A549 (cell line): ENCODE measurements around the gene ATP8A1. TPM values are rescaled to one million over a fixed set of nuclear protein-coding genes. Genes with fewer than 3 reads are reported as not detected.

Experiments used
- ATAC-seq, 2 experiments: fragments of 200-7000 bp in 1 of 2; fragments of >200 bp in 1 of 2; cut with Nextera tagmentation in 1 of 2; cut with Tn5 transposase in 1 of 2; 3 replicates each; pipeline versions ENCODE4 v1.8.0 to v1.9.1; 2018 to 2020; ENCODE audit warnings: mild to moderate bottlenecking in 1 of 2, moderate library complexity in 1 of 2
- CTCF ChIA-PET: fragments of 300-600 bp; sonication (Branson Sonifier 250); formaldehyde crosslinking; extraction: SDS; loops from one replicate; lab custom pipeline; 2021; ENCODE audit warnings: antibody characterized with exemption, inconsistent platforms; lab: Yijun Ruan, JAX
- POLR2A ChIA-PET: fragments of 350-600 bp; formaldehyde crosslinking; extraction: SDS; loops from one replicate; lab custom pipeline; 2021; ENCODE audit warnings: antibody characterized with exemption, inconsistent platforms; lab: Yijun Ruan, JAX
- DNase-seq, 2 experiments: peaks; one replicate each; pipeline versions ENCODE4 v3.0.0 to v3.0.0-alpha.2; 2011 to 2016; ENCODE audit warnings: low read depth in 1 of 2, low spot score in 1 of 2
- FAIRE-seq: peaks from 2 replicates; lab custom pipeline; 2011; peaks lifted over from hg19 to GRCh38; lab: Jason Lieb, UNC
- H3K27ac ChIP-seq, 2 experiments: fragments of >200 bp; sonication (Bioruptor Twin); formaldehyde crosslinking; 3 replicates each; pipeline ENCODE4 v1.5.1; 2016 to 2017
- H3K4me1 ChIP-seq: fragments of >200 bp; sonication (Bioruptor Twin); formaldehyde crosslinking; 3 replicates; pipeline ENCODE4 v1.6.1; 2016
- H3K4me2 ChIP-seq: fragments of >200 bp; sonication (Bioruptor Twin); formaldehyde crosslinking; 3 replicates; pipeline ENCODE4 v1.6.1; 2016
- H3K4me3 ChIP-seq: fragments of >200 bp; sonication (Bioruptor Twin); formaldehyde crosslinking; 3 replicates; pipeline ENCODE4 v1.5.1; 2016
- H3K9me3 ChIP-seq: fragments of >200 bp; sonication (Bioruptor Twin); formaldehyde crosslinking; 3 replicates; pipeline ENCODE4 v1.6.1; 2016
- CHD4 ChIP-seq: fragments of 200-600 bp; sonication (generic); IDR thresholded peaks from 2 replicates; pipeline ENCODE4 v1.6.1; 2016; ENCODE audit warnings: antibody characterized with exemption, mild to moderate bottlenecking, borderline replicate concordance
- EHF ChIP-seq: fragments of 250-450 bp; sonication (Bioruptor Pico); IDR thresholded peaks from 2 replicates; pipeline ENCODE4 v1.5.0; 2020; ENCODE audit warnings: mild to moderate bottlenecking
- EHMT2 ChIP-seq: fragments of 200-600 bp; sonication (generic); IDR thresholded peaks from 2 replicates; pipeline ENCODE4 v1.6.1; 2016; ENCODE audit warnings: antibody characterized with exemption, low read depth, mild to moderate bottlenecking, moderate library complexity
- FOSL2 ChIP-seq, 2 experiments: fragments of 450-650 bp in 1 of 2; fragments of >200 bp in 1 of 2; sonication (Bioruptor Twin) in 1 of 2; formaldehyde crosslinking; IDR thresholded peaks; 2 replicates each; pipeline versions ENCODE4 v1.5.0 to v1.6.1; 2016 to 2020; ENCODE audit warnings: mild to moderate bottlenecking in 1 of 2, moderate library complexity in 1 of 2
- GATA3 ChIP-seq: IDR thresholded peaks from 2 replicates; pipeline ENCODE4 v1.6.1; 2012; ENCODE audit warnings: borderline replicate concordance
- HEYL ChIP-seq: fragments of 250-450 bp; sonication (Bioruptor Pico); IDR thresholded peaks from 2 replicates; pipeline ENCODE4 v1.8.0; 2021; ENCODE audit warnings: mild to moderate bottlenecking, moderate library complexity
- HOXA7 ChIP-seq: fragments of 250-450 bp; sonication (Bioruptor Pico); IDR thresholded peaks from 2 replicates; pipeline ENCODE4 v1.5.0; 2020; ENCODE audit warnings: mild to moderate bottlenecking, moderate library complexity
- HOXB5 ChIP-seq: fragments of 250-450 bp; sonication (Bioruptor Pico); IDR thresholded peaks from 2 replicates; pipeline ENCODE4 v1.5.0; 2020; ENCODE audit warnings: mild to moderate bottlenecking, moderate library complexity
- JUNB ChIP-seq: fragments of >200 bp; sonication (Bioruptor Twin); formaldehyde crosslinking; IDR thresholded peaks from 2 replicates; pipeline ENCODE4 v1.6.1; 2016
- MAFK ChIP-seq: fragments of 450-650 bp; IDR thresholded peaks from 2 replicates; pipeline ENCODE4 v1.6.1; 2014; ENCODE audit not compliant: partially characterized antibody
- MAZ ChIP-seq: fragments of 150-350 bp; IDR thresholded peaks from 2 replicates; pipeline ENCODE4 v1.6.1; 2014; ENCODE audit warnings: antibody characterized with exemption, low read depth, low read length, borderline replicate concordance
- MYC ChIP-seq: IDR thresholded peaks from 2 replicates; pipeline ENCODE4 v1.6.1; 2012; ENCODE audit warnings: mild to moderate bottlenecking, inconsistent platforms, low read length, improper control_type of control experiment, borderline replicate concordance
- NFE2L2 ChIP-seq: fragments of 150-350 bp; conservative IDR thresholded peaks from 2 replicates; pipeline ENCODE4 v1.6.1; 2014; ENCODE audit warnings: low read length
- NPAS2 ChIP-seq: fragments of 250-450 bp; sonication (Bioruptor Pico); IDR thresholded peaks from 2 replicates; pipeline ENCODE4 v1.8.0; 2022; ENCODE audit warnings: mild to moderate bottlenecking, moderate library complexity, borderline replicate concordance
- PHF8 ChIP-seq: fragments of 200-600 bp; sonication (generic); IDR thresholded peaks from 2 replicates; pipeline ENCODE4 v1.6.1; 2016; ENCODE audit warnings: low read depth, mild to moderate bottlenecking, antibody characterized with exemption, moderate library complexity, borderline replicate concordance
- POLR2A ChIP-seq: IDR thresholded peaks from 2 replicates; pipeline ENCODE4 v1.6.1; 2012; ENCODE audit warnings: mild to moderate bottlenecking, low read length
- POLR2AphosphoS2 ChIP-seq: conservative IDR thresholded peaks from 2 replicates; pipeline ENCODE4 v1.6.1; 2012; ENCODE audit warnings: low read length, improper control_type of control experiment, inconsistent platforms
- RARB ChIP-seq: fragments of 250-450 bp; sonication (Bioruptor Pico); IDR thresholded peaks from 2 replicates; pipeline ENCODE4 v1.8.0; 2021; ENCODE audit warnings: mild to moderate bottlenecking, moderate library complexity
- RNF2 ChIP-seq: fragments of 200-600 bp; sonication (generic); IDR thresholded peaks from 2 replicates; pipeline ENCODE4 v1.6.1; 2016; ENCODE audit warnings: low read depth, mild to moderate bottlenecking, antibody characterized with exemption, moderate library complexity, borderline replicate concordance
- SMC3 ChIP-seq: fragments of >200 bp; sonication (Bioruptor Twin); formaldehyde crosslinking; IDR thresholded peaks from 3 replicates; pipeline ENCODE4 v1.6.1; 2018; ENCODE audit warnings: inconsistent platforms
- TFCP2L1 ChIP-seq: fragments of 250-450 bp; sonication (Bioruptor Pico); IDR thresholded peaks from 2 replicates; pipeline ENCODE4 v1.5.0; 2021; ENCODE audit warnings: mild to moderate bottlenecking
- TP53 ChIP-seq: fragments of 250-450 bp; sonication (Bioruptor Pico); IDR thresholded peaks from 2 replicates; pipeline ENCODE4 v1.5.0; 2021; ENCODE audit warnings: mild to moderate bottlenecking, moderate library complexity
- ZFP36 ChIP-seq: fragments of 450-650 bp; IDR thresholded peaks from 2 replicates; pipeline ENCODE4 v1.6.1; 2014; ENCODE audit warnings: borderline replicate concordance; ENCODE audit not compliant: partially characterized antibody
- WGBS: methylation state at CpG from one replicate; pipeline ENCODE4 v1.1.6; 2017; ENCODE audit errors: missing lambda C conversion rate; 5-methylcytosine and 5-hydroxymethylcytosine counted together
- polyA plus RNA-seq, 4 experiments: library from polyadenylated mRNA; depleted of rRNA in 3 of 4; stranded (reverse); fragments of >200 nt; fragmentation: RNase III in 1 of 4; extraction: RNeasy Plus Mini Kit Qiagen cat#74134 plus additional on column Dnase treatment in 1 of 4; gene quantifications; 2 replicates in 3 of 4; 3 replicates in 1 of 4; pipeline ENCODE4 v1.2.3, GENCODE V29; 2011 to 2017
- TF ChIP-seq, protein P1 (sequence below): fragments of 200-600 bp; sonication (generic); IDR thresholded peaks from 2 replicates; pipeline ENCODE4 v1.6.1; 2016; ENCODE audit warnings: antibody characterized with exemption, mild to moderate bottlenecking, moderate library complexity
- TF ChIP-seq, protein P2 (sequence below): IDR thresholded peaks from 2 replicates; pipeline ENCODE4 v1.6.1; 2012
- TF ChIP-seq, protein P3 (sequence below): fragments of >200 bp; sonication (Bioruptor Twin); formaldehyde crosslinking; IDR thresholded peaks from 2 replicates; pipeline ENCODE4 v1.6.1; 2016
- TF ChIP-seq, protein P4 (sequence below): fragments of 250-450 bp; sonication (Bioruptor Pico); IDR thresholded peaks from 2 replicates; pipeline ENCODE4 v1.5.0; 2020; ENCODE audit warnings: low read depth, mild to moderate bottlenecking, moderate library complexity
- TF ChIP-seq, protein P5 (sequence below): fragments of 150-350 bp; IDR thresholded peaks from 2 replicates; pipeline ENCODE4 v1.6.1; 2014; ENCODE audit warnings: low read depth, mild to moderate bottlenecking, low read length

The ATP8A1 gene
- polyA plus RNA-seq, 2 of the 4 experiments (the other 2 are of a cell fraction), result 0.06 to 0.25 TPM

DNA sequence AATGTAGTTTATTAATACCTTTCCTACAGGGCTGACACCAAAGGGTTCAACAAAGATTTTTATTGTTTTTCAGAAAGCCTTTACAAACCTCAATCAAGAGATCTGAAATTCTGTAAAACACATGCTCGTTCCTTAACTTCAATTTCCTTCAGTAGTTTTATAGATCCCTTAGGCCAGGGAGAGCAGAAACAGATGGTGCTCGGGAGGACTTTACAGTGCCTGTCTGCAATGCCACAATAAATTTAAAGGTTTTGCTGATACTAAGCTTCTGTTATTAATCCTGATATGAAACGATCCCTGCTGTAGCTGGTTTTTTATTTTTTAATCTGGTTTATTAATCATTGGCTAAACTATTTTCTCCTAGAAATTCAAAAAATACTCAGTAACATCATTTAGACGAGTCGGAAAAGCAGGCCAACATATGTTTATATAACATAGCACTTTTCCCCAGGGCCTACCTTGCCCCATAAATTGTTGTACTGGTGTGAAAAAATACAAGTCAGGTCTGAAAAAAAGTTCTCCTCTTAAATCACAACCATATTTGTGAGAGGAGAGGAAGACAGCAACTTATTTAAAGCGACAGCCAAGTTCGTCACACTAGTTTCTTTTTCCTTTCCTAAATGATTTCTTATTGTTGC, 219.9 kb downstream of the ATP8A1 start:
- no peak for FAIRE-seq
- 58% methylated on average over 7 of the region's 7 CpGs for WGBS
- TF ChIP-seq ZFP36 (no peak), FOSL2 (IDR thresholded peaks at IDR 0.05) (no peak), FOSL2 (CRISPR knock-in tag; IDR thresholded peaks at IDR 0.05) (no peak), HEYL (CRISPR knock-in tag) (no peak), GATA3 (no peak), RNF2 (no peak), MAZ (no peak), HOXA7 (no peak), EHMT2 (no peak), POLR2A (no peak), TFCP2L1 (CRISPR knock-in tag) (no peak), TP53 (CRISPR knock-in tag) (no peak), RARB (no peak), HOXB5 (CRISPR knock-in tag) (no peak), MYC (no peak), CHD4 (no peak)
- TF ChIP-seq, protein P1, sequence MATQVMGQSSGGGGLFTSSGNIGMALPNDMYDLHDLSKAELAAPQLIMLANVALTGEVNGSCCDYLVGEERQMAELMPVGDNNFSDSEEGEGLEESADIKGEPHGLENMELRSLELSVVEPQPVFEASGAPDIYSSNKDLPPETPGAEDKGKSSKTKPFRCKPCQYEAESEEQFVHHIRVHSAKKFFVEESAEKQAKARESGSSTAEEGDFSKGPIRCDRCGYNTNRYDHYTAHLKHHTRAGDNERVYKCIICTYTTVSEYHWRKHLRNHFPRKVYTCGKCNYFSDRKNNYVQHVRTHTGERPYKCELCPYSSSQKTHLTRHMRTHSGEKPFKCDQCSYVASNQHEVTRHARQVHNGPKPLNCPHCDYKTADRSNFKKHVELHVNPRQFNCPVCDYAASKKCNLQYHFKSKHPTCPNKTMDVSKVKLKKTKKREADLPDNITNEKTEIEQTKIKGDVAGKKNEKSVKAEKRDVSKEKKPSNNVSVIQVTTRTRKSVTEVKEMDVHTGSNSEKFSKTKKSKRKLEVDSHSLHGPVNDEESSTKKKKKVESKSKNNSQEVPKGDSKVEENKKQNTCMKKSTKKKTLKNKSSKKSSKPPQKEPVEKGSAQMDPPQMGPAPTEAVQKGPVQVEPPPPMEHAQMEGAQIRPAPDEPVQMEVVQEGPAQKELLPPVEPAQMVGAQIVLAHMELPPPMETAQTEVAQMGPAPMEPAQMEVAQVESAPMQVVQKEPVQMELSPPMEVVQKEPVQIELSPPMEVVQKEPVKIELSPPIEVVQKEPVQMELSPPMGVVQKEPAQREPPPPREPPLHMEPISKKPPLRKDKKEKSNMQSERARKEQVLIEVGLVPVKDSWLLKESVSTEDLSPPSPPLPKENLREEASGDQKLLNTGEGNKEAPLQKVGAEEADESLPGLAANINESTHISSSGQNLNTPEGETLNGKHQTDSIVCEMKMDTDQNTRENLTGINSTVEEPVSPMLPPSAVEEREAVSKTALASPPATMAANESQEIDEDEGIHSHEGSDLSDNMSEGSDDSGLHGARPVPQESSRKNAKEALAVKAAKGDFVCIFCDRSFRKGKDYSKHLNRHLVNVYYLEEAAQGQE, result no peak
- TF ChIP-seq, protein P2, sequence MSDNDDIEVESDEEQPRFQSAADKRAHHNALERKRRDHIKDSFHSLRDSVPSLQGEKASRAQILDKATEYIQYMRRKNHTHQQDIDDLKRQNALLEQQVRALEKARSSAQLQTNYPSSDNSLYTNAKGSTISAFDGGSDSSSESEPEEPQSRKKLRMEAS, result no peak

DNA sequence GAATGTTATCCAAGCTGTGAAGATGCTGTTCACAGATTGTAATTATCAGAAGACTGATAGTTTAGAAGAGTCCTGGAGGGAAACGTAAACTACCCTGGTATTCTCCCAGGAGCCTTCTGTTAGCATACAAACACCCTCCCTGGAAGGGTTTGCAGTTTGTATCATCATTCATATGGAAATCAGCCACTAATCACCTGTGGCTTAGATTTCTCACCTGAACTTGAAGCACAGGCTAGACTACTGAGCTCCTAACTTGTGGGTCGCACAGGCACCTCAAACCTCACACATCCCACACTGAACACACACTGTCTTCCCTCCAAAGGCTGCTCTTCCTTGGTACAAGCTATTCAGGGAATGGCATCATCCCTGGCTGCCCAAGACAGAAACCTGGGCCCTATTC, 228.9 kb downstream of the ATP8A1 start:
- Histone ChIP-seq H3K27ac (no peak overlapping the region), H3K9me3 (no peaks in the 10 kb centered on the region), H3K4me3 (no peak overlapping the region), H3K4me1 (no peaks in the 10 kb centered on the region), H3K4me2 (no peak overlapping the region)
- ChIA-PET CTCF (no interaction called here), POLR2A (no interaction called here)
- no peak for DNase-seq
- FAIRE-seq, result no peak
- WGBS, result 36% methylated on average over 2 of the region's 2 CpGs
- ATAC-seq, result no peak
- TF ChIP-seq, protein P1, result no peak
- TF ChIP-seq TP53 (CRISPR knock-in tag) (no peak), PHF8 (no peak), MAFK (no peak), HEYL (CRISPR knock-in tag) (no peak), NFE2L2 (no peak), POLR2AphosphoS2 (no peak), TFCP2L1 (CRISPR knock-in tag) (no peak), EHF (CRISPR knock-in tag) (no peak), MAZ (no peak), NPAS2 (no peak), JUNB (no peak), EHMT2 (no peak), MYC (no peak), SMC3 (no peak)
- TF ChIP-seq, protein P3, sequence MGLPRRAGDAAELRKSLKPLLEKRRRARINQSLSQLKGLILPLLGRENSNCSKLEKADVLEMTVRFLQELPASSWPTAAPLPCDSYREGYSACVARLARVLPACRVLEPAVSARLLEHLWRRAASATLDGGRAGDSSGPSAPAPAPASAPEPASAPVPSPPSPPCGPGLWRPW, result no peak
- TF ChIP-seq, protein P4, sequence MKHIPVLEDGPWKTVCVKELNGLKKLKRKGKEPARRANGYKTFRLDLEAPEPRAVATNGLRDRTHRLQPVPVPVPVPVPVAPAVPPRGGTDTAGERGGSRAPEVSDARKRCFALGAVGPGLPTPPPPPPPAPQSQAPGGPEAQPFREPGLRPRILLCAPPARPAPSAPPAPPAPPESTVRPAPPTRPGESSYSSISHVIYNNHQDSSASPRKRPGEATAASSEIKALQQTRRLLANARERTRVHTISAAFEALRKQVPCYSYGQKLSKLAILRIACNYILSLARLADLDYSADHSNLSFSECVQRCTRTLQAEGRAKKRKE (CRISPR knock-in tag), result no peak
- TF ChIP-seq, protein P5, sequence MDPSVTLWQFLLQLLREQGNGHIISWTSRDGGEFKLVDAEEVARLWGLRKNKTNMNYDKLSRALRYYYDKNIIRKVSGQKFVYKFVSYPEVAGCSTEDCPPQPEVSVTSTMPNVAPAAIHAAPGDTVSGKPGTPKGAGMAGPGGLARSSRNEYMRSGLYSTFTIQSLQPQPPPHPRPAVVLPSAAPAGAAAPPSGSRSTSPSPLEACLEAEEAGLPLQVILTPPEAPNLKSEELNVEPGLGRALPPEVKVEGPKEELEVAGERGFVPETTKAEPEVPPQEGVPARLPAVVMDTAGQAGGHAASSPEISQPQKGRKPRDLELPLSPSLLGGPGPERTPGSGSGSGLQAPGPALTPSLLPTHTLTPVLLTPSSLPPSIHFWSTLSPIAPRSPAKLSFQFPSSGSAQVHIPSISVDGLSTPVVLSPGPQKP, result no peak

More for the DNA sequence above, 219.9 kb downstream of the ATP8A1 start:
- no peak for ATAC-seq
- no peak overlapping the region for H3K4me3 ChIP-seq
- H3K27ac ChIP-seq, result no peak overlapping the region
- no peak for DNase-seq
- CTCF ChIA-PET, result no interaction called here
- no peaks in the 10 kb centered on the region for H3K4me1 ChIP-seq
- POLR2A ChIA-PET, result no interaction called here
- H3K9me3 ChIP-seq, result no peaks in the 10 kb centered on the region
- H3K4me2 ChIP-seq, result no peak overlapping the region
